ENCODE data around the gene TCTN2. TPM values are rescaled to one million over a fixed set of nuclear protein-coding genes. Genes with fewer than 3 reads are reported as not detected.

TCTN2 gene
- total and polyA plus RNA-seq, 9 of the 15 experiments (the other 6 are each of a cell fraction or from before 2014, with no cell fraction given): 0.58 to 5.5 (median 3.6) TPM

- TF ChIP-seq ZFP36 (IDR thresholded peaks at IDR 0.05; ENCODE audit: low read depth, low read length, partially characterized antibody): peak; percentile 23
- TF ChIP-seq HNRNPL (IDR thresholded peaks at IDR 0.05; ENCODE audit: low read depth, low read length): no peak
- peaks cover 85% of the 10 kb centered on the region for H3K36me3 ChIP-seq (ENCODE audit: control insufficient read depth, insufficient read depth, low read length)
- DNase-seq (ENCODE audit: extremely low read depth in 1 of 4, low spot score in 3 of 4) (no peak), FAIRE-seq (no peak), ATAC-seq (no peak)
- BruUV-seq (replicated peaks): no TSS peak
- no peaks in the 10 kb centered on the region; a peak in 1 of 5 replicates for H3K4me1 ChIP-seq (replicated peaks in 1 of 2; ENCODE audit: control insufficient read depth in 2 of 2, insufficient read depth in 2 of 2, low read length in 2 of 2)
- intact Hi-C loops (cut with micrococcal nuclease): no loop called here
- no peaks in the 10 kb centered on the region for H3K9me1 ChIP-seq (ENCODE audit: control insufficient read depth, insufficient read depth, low read length)
- WGBS (ENCODE audit: insufficient coverage, low coverage, missing lambda C conversion rate): 94% methylated on average over 9 of the region's 9 CpGs
- no peak overlapping the region for H3K4me3 ChIP-seq
- ChIA-PET POLR2A (interaction anchor here (0.6 to 1.2 kb wide), 5 partner anchors 12 to 73 kb away, joined by 3 to 4 read pairs (median 3); partner anchors contain the start of gene TCTN2), CTCF (ENCODE audit: low intra/inter-chr PET ratio) (no interaction called here)
- no peak overlapping the region for H2AFZ ChIP-seq (ENCODE audit: low read depth, low read length)
- in situ Hi-C loops (cut with MboI): no loop called here
- H3K9me3 ChIP-seq (replicated peaks; ENCODE audit: control insufficient read depth, insufficient read depth, low read depth, low read length): no peaks in the 10 kb centered on the region
- H3K4me2 ChIP-seq (ENCODE audit: insufficient read depth, low read length): no peak overlapping the region
- no peak overlapping the region; a peak in 1 of 4 replicates for H3K9ac ChIP-seq (ENCODE audit: insufficient read depth in 1 of 2, low read depth in 2 of 2, low read length in 2 of 2)
- no peak overlapping the region for H3K27ac ChIP-seq (ENCODE audit: extremely low read depth, low read depth, low read length)
- H4K20me1 ChIP-seq (replicated peaks; ENCODE audit: control insufficient read depth, insufficient read depth, low read length): no peaks in the 10 kb centered on the region
- no peaks in the 10 kb centered on the region for H3K79me2 ChIP-seq (ENCODE audit: control insufficient read depth, insufficient read depth, low read length)
- no peaks in the 10 kb centered on the region for H3K27me3 ChIP-seq (ENCODE audit: control insufficient read depth in 2 of 2, insufficient read depth in 2 of 2, low read length in 2 of 2)
Measured at GRCh38 chr12:123657211-123657610, 13.7 kb upstream of the TCTN2 start.

GRCh38 chr12:123659996-123660727 is 10.8 kb upstream of the TCTN2 start:
- Histone ChIP-seq H3K36me3 (ENCODE audit: control insufficient read depth, insufficient read depth, low read length) (peaks cover 66% of the 10 kb centered on the region), H3K27me3 (ENCODE audit: control insufficient read depth in 2 of 2, insufficient read depth in 2 of 2, low read length in 2 of 2) (no peaks in the 10 kb centered on the region), H3K79me2 (ENCODE audit: control insufficient read depth, insufficient read depth, low read length) (no peaks in the 10 kb centered on the region), H3K4me2 (ENCODE audit: insufficient read depth, low read length) (no peak overlapping the region), H3K9ac (ENCODE audit: insufficient read depth in 1 of 2, low read depth in 2 of 2, low read length in 2 of 2) (no peak overlapping the region), H3K4me3 (no peak overlapping the region), H3K9me1 (ENCODE audit: control insufficient read depth, insufficient read depth, low read length) (no peaks in the 10 kb centered on the region), H4K20me1 (replicated peaks; ENCODE audit: control insufficient read depth, insufficient read depth, low read length) (no peaks in the 10 kb centered on the region), H3K4me1 (replicated peaks in 1 of 2; ENCODE audit: control insufficient read depth in 2 of 2, insufficient read depth in 2 of 2, low read length in 2 of 2) (no peaks in the 10 kb centered on the region; a peak in 1 of 5 replicates), H2AFZ (ENCODE audit: low read depth, low read length) (no peak overlapping the region), H3K9me3 (replicated peaks; ENCODE audit: control insufficient read depth, insufficient read depth, low read depth, low read length) (no peaks in the 10 kb centered on the region), H3K27ac (ENCODE audit: extremely low read depth, low read depth, low read length) (no peak overlapping the region)
- DNase-seq (ENCODE audit: extremely low read depth in 1 of 4, low spot score in 3 of 4): no peak
- in situ Hi-C loops (cut with MboI): no loop called here
- ATAC-seq: no peak
- POLR2A ChIA-PET: interaction anchor here (0.7 to 1.3 kb wide), 2 partner anchors 11 to 52 kb away, joined by 3 to 5 read pairs; partner anchors contain the start of genes ATP6V0A2 and TCTN2
- no TSS peak for BruUV-seq (replicated peaks)
- WGBS (ENCODE audit: insufficient coverage, low coverage, missing lambda C conversion rate): 86% methylated on average over 5 of the region's 5 CpGs
- CTCF ChIA-PET (ENCODE audit: low intra/inter-chr PET ratio): no interaction called here
- intact Hi-C loops (cut with micrococcal nuclease): no loop called here
- no peak for FAIRE-seq
- TF ChIP-seq PKNOX1 (IDR thresholded peaks at IDR 0.05) (peak; percentile 63), NFATC3 (IDR thresholded peaks at IDR 0.05) (no peak), EHMT2 (IDR thresholded peaks at IDR 0.05) (no peak), ETS1 (conservative IDR thresholded peaks at IDR 0.05; ENCODE audit: control insufficient read depth, low read depth, low read length) (no peak), NR2C2 (CRISPR knock-in tag; IDR thresholded peaks at IDR 0.05) (no peak), NR2C2 (tag; IDR thresholded peaks at IDR 0.05) (no peak), FOSL1 (tag; conservative IDR thresholded peaks at IDR 0.05) (peak; percentile 65)

All from K562 (cell line).